Natural killer cell treated with Interleukin-12 subunit alpha and Interleukin-12 subunit beta and Interleukin-15 and Interleukin-18, amount 100 ng/mL, for 72 hours (primary cell): ENCODE measurements around the gene CNNM4. TPM values are rescaled to one million over a fixed set of nuclear protein-coding genes. Genes with fewer than 3 reads are reported as not detected.

ENCODE experiments used
- total RNA-seq, 2 donors: library from RNA; stranded (reverse); gene quantifications; one replicate each; pipeline ENCODE4 v1.2.3, GENCODE V29; 2022

The CNNM4 gene
- total RNA-seq, 2 donors from 2014 or later, result 7.3 to 8.4 TPM

Other genes starting within 250 kb of the CNNM4 start
- gene ARID5A, start 224.2 kb upstream of the CNNM4 start, total RNA-seq, result 100 to 1,000 TPM in 1 of 2 donors, 10 to 100 TPM in 1; 81.4 to 115 TPM
- 10 to 100 TPM; 62.3 to 95.6 TPM for gene KANSL3, start 122.6 kb upstream of the CNNM4 start, total RNA-seq
- gene FER1L5, start 118.1 kb upstream of the CNNM4 start, total RNA-seq, result not detected
- 1 to 10 TPM; 7.5 to 8.3 TPM for gene LMAN2L, start 20.8 kb upstream of the CNNM4 start, total RNA-seq
- gene CNNM3, start 55.4 kb downstream of the CNNM4 start, total RNA-seq, result 10 to 100 TPM; 15.7 to 32.9 TPM
- 10 to 100 TPM in 1 of 2 donors, 1 to 10 TPM in 1; 7.4 to 12.9 TPM for gene ANKRD23, start 83.1 kb downstream of the CNNM4 start, total RNA-seq
- 10 to 100 TPM; 27.8 to 41.7 TPM for gene ANKRD39, start 97.1 kb downstream of the CNNM4 start, total RNA-seq
- gene SEMA4C, start 109.2 kb downstream of the CNNM4 start, total RNA-seq, result 10 to 100 TPM; 17.0 to 18.0 TPM
- gene FAM178B, start 225.7 kb downstream of the CNNM4 start, total RNA-seq, result not detected